HG02938 (cell line): ENCODE results near the gene ASAH2.
"Not testable (repeated sequence)": the region's sequence is repeated elsewhere in the genome, so short reads cannot be mapped to it uniquely, and the experiment has no call there.

ENCODE experiments used
- ATAC-seq: cut with Tn5 transposase; IDR thresholded peaks from one replicate; pipeline ENCODE4 v1.9.1; 2021; ENCODE audit warnings: mild to moderate bottlenecking, moderate library complexity; ENCODE audit not compliant: unreplicated experiment

ASAH2 gene

DNA sequence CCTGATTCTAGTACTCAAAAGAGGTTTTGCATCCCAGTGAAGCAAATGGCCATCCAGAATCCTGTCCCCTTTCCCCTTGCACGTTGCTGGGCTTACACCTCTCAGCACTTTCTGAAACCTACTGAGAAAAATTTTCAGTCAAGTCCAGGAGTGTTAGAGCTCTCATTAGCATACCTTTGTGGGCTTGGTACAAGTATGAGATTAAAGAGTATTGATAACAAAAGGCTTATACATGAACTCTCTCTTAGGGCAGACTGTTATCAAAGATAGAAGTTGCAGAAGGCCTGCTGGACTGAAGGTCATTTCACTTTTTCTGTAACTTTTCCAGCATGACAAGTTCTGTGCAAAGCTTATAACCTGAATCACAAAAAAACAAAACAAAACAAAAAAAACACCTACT lies at the start of gene ASAH2:
TSS of gene ASAH2 (minus strand) at position 123 of the 400 bp plus-strand sequence. CDS start 2,906 bp downstream, outside the sequence.
- no peak for ATAC-seq

DNA sequence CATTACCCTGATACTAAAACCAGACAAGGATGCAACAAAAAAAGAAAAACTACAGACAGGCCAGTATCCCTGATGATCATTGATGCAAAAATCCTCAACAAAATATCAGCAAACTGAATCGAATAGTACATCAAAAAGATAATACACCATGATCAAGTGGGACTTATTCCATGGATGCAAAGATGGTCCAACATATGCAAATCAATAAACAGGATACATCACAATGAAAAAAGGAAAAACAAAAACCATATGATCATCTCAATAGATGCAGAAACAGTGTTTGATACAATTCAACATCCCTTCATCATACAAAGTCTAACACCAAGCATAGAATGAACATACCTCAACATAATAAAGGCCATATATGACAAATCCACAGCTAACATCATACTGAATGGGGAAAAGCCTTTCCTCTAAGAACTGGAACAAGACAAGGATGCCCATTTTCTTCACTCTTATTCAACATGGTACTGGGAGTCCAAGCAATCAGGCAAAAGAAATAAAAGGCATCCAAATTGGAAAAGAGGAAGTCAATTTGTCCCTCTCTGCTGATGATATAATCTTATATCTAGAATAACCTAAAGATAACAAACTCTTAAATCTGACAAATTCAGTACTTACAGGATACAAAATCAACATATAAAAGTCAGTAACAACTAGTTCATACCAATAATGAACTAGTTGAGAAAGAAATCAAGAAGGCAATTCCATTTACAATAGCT lies 48.8 kb upstream of the ASAH2 start:
- ATAC-seq: no peak

DNA sequence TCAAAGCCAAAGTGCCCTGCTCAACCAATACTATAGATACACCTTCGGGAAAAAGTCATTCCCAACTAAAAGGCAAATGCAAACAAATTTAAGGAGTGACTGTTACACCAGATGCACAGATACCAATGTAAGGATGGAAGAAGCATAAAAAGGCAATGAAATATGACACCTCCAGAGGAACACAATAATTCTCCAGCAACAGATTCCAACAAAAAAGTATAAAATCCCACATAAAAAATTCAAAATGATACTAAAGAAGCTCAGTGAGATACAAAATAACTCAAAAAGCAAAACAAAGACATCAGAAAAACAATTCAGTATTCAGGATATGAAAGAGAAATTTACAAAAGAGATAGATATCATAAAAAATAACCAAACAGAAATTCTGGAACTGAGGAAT lies 44.1 kb upstream of the ASAH2 start:
- ATAC-seq: no peak

DNA sequence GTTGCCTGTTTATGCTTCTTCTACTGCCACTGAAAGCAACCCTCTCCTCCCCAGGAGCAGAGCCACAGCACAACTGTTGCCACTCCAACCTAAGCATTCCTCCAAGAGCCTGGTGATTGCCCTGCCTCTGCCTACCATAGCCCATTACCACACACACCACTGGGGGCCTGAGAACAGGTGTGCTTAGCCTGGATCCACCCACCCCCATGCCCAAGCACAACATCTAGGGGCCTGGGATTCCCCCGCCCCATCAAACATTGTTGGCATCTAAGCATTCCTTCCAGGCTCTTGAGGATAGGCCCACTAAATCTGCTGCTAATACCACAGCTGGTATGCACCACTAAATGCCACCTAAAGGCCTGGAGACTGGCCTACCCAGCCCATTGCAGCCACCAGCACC lies 43.3 kb upstream of the ASAH2 start:
- no peak for ATAC-seq

DNA sequence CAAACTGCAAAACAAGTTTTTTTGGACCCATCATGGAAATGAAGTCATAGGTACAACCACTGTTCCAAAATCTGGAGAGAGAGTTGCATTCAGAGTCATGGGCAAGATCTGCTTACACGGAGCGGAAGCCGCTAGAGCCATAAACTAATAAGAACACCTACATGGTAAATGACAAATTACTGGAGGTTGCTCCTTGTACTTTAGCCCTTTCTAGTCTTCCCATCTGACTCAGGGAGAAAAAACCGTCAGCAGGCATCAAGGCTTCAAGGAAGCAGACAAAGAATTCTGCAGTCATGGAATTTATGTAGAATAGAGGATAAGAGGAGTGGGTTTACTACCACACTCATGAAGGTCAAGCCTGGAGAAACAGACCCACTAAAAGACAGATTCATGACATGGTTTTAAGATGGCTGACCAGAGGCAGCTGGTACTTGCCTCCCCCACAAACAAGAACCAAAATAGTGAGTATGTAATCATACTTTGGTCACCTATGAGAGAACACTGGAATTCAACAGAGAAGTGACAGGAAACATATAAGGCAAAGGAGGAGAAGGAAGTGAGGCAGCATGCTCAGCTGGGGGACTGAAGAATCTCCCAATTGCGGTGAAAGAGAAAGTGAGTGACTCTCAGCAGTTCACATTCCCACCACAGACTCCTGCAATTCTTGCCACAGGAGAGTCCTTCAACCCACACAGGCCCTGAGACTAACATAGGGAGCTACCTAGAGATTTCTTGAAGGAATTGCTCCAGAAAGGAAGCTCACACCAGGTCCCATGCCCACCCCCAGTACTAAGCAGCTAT lies 42.4 kb upstream of the ASAH2 start:
- ATAC-seq: no peak

DNA sequence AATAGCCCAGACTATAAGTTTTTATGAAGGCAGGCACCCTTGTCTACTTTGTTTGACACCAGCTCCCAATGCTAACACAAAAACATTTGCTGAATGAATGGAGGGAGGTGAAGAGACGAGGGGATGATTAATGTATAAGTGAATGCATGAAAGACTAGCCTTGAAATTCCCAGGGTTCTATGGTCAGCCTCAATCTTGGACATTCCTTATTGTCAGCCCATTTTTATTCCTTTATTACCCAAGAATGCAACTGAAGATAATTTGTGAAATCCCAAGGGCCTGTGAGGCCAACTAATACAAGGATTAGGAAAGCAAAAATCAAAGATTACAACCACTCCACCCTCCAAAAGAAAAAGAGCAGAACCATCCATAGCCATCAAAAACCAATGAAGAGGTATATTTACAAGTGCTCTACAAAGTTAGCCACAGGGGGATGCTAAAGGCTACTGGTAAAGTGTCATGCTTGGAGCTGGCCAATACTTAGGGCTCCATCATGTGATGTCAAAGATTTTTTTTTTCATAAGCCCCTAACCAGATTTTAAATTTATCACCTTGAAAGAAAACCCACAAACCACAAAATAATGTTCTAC lies 40.0 kb upstream of the ASAH2 start:
- ATAC-seq: no peak

DNA sequence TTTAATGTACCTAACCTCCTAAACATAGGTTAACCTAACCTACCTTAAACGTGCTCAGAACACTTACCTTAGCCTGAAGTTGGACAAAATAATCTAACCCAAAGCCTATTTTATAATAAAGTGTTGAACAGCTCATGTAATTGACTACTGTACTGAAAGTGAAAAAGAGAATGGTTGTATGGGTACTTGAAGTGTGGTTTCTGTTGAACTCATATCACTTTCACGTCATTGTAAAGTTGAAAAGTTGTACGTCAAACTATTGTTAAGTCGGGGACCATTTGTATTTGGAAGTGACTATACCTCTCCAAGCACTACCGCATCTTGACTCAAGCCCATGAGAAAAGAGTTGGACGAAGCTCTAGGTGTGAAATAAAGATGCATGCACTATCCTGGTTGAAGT lies 37.9 kb upstream of the ASAH2 start:
- no peak for ATAC-seq

DNA sequence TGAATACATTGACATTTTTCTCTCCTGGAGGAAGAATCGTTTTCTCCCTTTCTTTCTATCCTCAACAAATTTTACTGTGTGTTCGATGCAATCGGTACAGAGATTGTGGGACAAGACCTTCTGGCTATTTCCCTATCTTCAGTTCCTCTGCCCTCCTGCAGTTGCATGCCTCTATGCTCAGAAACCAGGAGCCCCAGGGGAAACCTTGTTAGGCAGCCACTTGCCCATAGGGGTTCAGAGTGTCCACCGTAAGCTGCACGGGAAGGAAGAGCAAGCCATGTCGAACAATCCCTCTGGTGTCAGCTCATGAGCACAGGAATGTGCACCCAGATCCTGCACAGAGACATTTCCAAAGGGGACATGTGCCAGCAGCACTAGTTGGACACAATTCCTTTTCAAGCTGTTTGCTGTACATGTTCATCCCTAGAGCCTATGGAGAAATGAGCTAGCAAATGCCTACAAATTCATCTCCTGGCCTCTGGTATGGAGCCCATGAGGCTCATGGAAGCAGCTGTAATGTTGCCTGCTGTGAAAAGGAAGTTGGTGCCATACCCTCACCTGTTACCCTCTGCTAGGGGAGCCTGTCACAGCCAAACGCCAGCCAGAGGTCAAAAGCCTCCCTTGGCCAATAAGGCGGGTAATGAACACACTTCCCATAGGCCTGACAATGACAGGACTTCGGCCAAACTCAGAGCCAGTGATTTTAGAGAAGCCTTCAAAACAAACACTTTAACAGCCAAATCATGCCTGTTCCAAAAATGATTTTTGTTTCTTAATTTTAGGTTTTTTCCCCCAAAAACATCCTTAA lies 35.9 kb upstream of the ASAH2 start:
- ATAC-seq: no peak

DNA sequence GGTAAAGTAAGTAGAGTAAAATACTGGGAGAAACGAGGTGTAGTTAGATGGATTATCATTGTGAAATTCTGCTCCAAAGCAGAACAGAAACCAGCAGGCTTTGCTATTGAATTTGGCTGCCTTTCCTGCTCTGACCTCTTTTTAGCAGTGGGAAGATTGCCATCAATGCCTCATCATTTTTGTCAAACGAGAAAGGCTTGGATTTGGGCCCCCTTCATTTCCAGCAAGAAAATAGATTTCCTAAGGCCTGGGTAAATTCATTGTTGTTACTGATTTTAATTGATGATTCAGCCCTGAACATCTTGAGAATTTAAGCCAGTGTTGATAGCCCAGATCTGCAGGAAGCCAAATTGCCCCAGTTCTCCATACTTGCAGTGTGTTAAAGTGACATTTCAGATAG lies 35.2 kb upstream of the ASAH2 start:
- ATAC-seq: no peak

DNA sequence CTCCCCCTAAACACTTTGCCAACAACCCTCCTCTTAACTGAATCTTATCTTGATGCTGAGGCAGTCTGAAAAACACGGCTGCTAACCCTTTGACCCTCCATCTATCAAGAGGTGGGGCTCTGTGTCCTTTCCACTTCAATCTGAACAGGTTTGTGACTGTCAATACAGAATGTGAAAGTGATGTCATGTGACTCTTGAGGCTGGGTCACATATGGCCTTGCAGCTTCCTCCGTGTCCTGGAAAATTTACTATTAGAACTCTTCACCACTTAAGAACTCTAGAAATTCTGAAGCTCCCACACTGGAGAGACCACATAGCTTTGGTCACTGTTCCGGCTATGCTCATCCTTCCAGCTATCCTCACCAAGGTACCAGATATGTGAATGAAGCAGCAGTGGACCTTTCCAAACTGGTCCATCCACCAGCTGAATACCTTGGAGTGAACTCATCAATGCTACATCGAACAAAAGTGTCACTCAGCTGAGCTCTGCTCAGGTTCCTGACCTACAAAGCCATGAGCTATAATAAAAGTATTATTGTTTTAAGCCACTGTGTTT lies 30.7 kb upstream of the ASAH2 start:
- no peak for ATAC-seq

DNA sequence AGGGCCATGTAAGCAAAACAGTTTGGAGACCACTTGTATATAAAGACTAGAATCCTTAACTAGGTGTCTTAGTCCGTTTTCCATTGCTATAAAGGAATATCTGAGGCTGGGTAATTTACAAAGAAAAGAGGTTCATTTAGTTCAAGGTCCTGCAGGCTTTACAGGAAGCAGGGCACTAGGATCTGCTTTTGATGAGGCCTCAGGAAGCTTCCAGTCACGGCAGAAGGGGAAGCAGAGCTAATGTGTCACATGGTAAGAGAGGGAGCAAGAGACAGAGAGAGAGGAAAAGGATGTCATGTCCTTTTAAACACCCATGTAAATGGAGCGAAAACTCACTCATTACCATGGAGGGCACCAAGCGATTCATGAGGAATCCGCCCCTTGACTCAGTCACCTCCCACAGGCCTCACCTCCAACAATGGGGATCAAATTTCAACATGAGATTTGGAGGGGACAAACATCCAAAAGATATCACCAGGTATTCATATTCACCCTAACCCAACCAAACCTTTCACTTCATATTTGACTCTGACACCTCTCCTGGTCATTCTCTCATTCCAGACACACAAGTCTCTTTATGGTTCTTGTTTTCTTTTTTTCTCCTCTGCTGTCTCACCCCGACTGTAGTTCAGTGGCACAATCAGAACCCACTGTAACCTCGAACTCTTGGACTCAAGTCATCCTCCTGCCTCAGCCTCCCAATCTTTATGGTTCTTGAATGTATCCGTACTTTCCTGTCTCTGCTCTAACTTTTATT lies 30.1 kb upstream of the ASAH2 start:
- ATAC-seq: no peak

DNA sequence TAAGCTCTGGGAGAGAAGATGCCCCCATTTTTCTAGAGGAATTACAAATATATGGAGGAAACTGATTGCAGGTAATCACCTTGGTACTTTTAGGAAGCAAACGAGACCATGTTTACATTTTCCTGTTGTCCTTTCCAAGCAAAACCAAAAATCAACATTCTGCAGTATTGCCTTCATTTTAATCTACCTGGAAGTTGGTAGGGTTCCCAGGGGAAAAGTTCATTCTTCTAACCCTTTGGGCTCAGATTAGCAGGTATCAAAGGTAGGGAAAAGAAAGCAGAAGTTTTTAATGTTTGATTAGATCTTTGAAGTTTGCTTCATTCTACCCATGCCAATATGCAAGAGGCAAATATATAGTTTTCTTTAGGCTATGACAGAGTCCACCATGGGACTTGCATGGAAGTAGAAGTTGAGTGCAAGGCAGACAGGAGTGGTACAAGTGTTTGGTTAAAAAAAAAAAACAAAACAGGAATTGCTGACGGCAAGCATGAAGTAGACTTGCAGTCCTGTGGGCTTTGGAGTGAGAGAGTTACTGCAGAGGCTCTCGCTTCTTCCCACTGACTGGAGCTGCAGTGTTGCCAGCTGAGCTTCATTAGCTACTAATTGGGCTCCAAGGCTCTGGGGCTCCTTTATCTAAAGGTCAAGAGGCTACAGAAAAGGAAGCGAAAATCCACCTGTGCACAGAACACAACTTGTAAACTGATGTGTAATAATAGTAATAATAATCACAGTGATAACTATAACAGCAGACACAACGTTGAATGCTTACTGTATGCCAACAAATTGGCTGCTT lies 28.9 kb upstream of the ASAH2 start:
- ATAC-seq: no peak

DNA sequence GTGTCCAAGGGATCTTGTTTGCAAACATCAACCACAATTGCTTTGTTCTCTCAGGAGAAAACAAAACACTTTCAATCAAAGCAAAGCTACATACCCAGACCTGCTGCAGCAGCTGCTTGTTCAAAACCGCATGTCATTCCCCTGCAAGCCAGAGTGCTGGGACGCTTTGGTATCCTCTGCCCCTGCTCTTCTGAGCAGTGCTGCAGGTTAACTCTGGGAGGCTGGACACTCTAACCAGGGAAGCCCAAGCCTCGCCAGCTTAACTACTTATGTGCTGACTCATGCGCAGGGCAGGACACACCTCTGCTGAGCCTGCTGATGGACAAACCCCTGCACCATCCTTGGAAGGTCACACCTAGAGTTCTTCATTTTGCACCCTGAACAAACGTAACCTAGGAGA lies 28.2 kb upstream of the ASAH2 start:
- no peak for ATAC-seq

DNA sequence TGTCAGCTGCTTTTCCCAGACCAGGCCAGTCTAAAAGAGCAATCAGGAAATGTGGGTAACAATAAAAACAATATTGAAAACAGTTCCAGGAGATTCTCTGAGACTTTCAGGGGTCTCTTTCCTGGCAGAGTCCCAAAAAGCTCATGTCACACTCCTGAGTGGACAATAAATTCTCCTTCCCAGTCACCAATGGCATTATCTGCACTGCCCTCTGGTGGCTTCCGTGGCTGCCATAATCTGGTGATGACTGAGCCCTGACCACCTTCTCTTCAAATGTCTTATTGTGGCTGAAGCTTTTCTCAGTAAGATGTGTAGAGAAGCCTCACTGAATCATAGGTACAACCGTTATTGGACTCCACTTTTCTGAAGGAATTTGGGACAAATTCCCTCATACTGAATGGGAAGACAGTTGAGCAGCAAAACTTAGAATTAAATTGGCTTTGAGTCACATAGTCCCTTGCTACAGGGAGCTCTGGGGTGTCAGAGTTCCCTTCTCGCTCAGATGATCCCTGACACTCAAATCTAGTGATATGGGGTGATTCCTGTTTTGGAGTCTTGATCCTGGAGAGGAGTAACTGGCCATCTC lies 24.4 kb upstream of the ASAH2 start:
- peak; percentile 58 for ATAC-seq

DNA sequence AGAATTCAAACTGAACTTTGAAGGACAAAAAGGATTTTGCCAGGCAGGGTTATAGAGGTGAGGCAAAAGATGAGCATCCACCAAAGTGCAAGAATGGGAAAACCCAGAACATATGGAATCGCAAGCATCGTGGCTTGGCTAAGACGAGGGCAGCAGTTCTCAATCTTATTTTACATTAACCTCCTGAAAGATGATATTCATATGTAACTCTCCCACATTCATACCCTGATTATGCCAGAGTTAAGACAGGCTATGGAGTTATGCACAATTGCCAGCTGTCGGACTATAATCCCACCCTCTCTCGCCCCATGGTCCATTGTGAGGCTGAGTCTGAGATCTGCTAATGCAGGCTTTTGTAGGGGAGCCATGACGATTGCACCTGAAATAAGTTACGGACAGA lies 21.2 kb upstream of the ASAH2 start:
- ATAC-seq: no peak

DNA sequence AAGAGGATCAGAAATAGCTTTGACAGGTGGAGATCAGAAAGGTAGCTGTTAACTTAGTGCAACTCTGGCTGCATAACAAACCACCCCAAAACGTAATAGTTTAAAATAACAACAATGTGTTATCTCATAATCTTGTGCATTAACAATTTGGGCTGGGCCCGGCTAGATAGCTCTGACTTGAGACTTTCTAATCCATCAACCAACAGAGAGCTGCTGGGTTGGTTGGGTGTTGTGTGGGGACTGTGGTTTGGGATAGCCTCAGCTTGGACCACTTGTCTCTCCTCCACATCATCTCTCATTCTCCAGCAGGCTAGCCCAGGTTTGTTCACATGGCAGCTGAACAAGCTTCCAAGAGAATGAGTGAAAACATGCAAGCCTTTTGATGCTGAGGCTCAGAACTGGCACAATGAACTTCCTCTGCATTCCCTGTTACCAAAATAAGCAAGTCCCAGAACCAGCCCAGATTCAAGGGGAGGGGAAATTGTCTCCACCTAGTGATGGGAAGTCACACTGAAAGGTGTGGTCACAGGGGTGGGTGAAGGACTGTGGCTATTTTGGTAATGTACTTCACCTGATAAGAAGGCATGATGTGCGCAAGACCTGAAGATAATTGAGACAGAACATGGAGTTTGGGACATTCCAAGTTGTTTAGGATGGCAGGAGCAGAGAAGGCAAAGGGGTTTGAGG lies 20.4 kb upstream of the ASAH2 start:
- ATAC-seq: no peak

DNA sequence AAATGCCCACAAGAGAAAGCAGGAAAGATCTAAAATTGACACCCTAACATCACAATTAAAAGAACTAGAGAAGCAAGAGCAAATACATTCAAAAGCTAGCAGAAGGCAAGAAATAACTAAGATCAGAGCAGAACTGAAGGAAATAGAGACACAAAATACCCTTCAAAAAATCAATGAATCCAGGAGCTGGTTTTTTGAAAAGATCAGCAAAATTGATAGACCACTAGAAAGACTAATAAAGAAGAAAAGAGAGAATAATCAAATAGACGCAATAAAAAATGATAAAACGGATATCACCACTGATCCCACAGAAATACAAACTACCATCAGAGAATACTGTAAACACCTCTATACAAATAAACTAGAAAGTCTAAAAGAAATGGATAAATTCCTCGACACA lies 16.6 kb upstream of the ASAH2 start:
- ATAC-seq: not testable (repeated sequence)

DNA sequence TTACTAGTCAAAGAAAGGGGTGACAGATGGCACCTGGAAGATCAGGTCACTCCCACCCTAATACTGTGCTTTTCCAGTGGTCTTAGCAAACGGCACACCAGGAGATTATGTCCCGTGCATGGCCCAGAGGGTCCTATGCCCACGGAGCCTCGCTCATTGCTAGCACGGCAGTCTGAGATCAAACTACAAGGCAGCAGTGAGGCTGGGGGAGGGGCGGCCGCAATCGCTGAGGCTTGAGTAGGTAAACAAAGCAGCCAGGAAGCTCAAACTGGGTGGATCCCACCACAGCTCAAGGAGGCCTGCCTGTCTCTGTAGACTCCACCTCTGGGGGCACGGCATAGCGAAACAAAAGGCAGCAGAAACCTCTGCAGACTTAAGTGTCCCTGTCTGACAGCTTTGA lies 11.3 kb upstream of the ASAH2 start:
- ATAC-seq: not testable (repeated sequence)
